NCI-H1930 (cell line): ENCODE results near the gene VASP.

Source experiments
- DNase-seq, 2 experiments: peaks; one replicate each; lab custom pipeline; 2025; lab: John Stamatoyannopoulos, UW

VASP gene

GRCh38 chr19:45514376-45515051 is 7.2 kb downstream of the VASP start:
- no peak for DNase-seq

GRCh38 chr19:45515081-45515624 is 7.9 kb downstream of the VASP start:
- DNase-seq, result no peak

- no peak for DNase-seq
These were observed 8.6 kb downstream of the VASP start for GRCh38 chr19:45515807-45516401.

GRCh38 chr19:45517238-45517637 is 10.0 kb downstream of the VASP start:
- no peak for DNase-seq

GRCh38 chr19:45517641-45518468 is 10.6 kb downstream of the VASP start:
- DNase-seq, result no peak

GRCh38 chr19:45518469-45518826 is 11.2 kb downstream of the VASP start:
- DNase-seq, result no peak

GRCh38 chr19:45522010-45522941 is 15.0 kb downstream of the VASP start:
- no peak for DNase-seq

- peak; percentile 83 to 88 for DNase-seq
These were observed 16.5 kb downstream of the VASP start for GRCh38 chr19:45523642-45524256.

GRCh38 chr19:45524575-45525129 is 17.4 kb downstream of the VASP start:
- DNase-seq, result no peak

- DNase-seq, result peak; percentile 58 to 76
These were observed 18.9 kb downstream of the VASP start for GRCh38 chr19:45526143-45526542.

GRCh38 chr19:45526971-45527370 is 19.7 kb downstream of the VASP start:
- DNase-seq, result no peak

- DNase-seq, result no peak
These were observed 20.5 kb downstream of the VASP start for GRCh38 chr19:45527731-45528130.

- no peak for DNase-seq
These were observed 21.0 kb downstream of the VASP start for GRCh38 chr19:45528149-45528743.

GRCh38 chr19:45528744-45529419 is 21.6 kb downstream of the VASP start:
- peak; percentile 77 to 83 for DNase-seq

- DNase-seq, result no peak
These were observed 22.1 kb downstream of the VASP start for GRCh38 chr19:45529420-45529785.

- DNase-seq, result no peak
These were observed 24.1 kb downstream of the VASP start for GRCh38 chr19:45531349-45531748.

GRCh38 chr19:45539459-45539858 is 32.2 kb downstream of the VASP start:
- no peak for DNase-seq

GRCh38 chr19:45542234-45542668 is 35.0 kb downstream of the VASP start:
- DNase-seq, result no peak

GRCh38 chr19:45547211-45547770 is 40.0 kb downstream of the VASP start:
- no peak for DNase-seq
